ENCODE data around the gene SPSB4.

GRCh38 chr3:141009496-141009895 lies 41.7 kb upstream of the SPSB4 start:
- TF ChIP-seq POLR2A (IDR thresholded peaks at IDR 0.05; ENCODE audit: control extremely low read depth in 1 of 2, low read depth in 2 of 2, low read length in 2 of 2): no peak
- no peak for TF ChIP-seq JUN (IDR thresholded peaks at IDR 0.05; ENCODE audit: low read depth, low read length)
- TF ChIP-seq CTCF (IDR thresholded peaks at IDR 0.05; ENCODE audit: control extremely low read depth in 1 of 3, insufficient read depth in 1 of 3, low read depth in 1 of 3, low read length in 3 of 3): no peak
- no peak for TF ChIP-seq SIN3A (conservative IDR thresholded peaks at IDR 0.05 in 1 of 2, IDR thresholded peaks at IDR 0.05 in 1 of 2; ENCODE audit: low read depth in 1 of 2, low read length in 2 of 2)
- TF ChIP-seq EZH2 (IDR thresholded peaks at IDR 0.05; ENCODE audit: low read depth, low read length, severe bottlenecking): no peak

All from H1 (cell line).